Endothelial cell of hepatic sinusoid (primary cell): ENCODE results near the gene SOX9.

Experiments used
- in situ Hi-C: cut with HindIII; loops from 2 replicates; pipeline ENCODE4 v1.10.0; 2017; ENCODE audit warnings: low sequenced_read_pairs

Gene SOX9

DNA sequence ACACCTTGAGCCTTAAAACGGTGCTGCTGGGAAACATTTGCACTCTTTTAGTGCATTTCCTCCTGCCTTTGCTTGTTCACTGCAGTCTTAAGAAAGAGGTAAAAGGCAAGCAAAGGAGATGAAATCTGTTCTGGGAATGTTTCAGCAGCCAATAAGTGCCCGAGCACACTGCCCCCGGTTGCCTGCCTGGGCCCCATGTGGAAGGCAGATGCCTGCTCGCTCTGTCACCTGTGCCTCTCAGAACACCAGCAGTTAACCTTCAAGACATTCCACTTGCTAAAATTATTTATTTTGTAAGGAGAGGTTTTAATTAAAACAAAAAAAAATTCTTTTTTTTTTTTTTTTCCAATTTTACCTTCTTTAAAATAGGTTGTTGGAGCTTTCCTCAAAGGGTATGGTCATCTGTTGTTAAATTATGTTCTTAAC lies 4.4 kb downstream of the SOX9 start:
- in situ Hi-C loops: loop anchor here (25.0 kb wide), 1 partner anchor 412 kb away; no protein-coding TSS in a partner anchor

DNA sequence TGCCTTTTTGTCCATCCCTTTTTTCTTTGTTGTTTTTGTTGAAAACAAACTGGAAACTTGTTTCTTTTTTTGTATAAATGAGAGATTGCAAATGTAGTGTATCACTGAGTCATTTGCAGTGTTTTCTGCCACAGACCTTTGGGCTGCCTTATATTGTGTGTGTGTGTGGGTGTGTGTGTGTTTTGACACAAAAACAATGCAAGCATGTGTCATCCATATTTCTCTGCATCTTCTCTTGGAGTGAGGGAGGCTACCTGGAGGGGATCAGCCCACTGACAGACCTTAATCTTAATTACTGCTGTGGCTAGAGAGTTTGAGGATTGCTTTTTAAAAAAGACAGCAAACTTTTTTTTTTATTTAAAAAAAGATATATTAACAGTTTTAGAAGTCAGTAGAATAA lies 4.9 kb downstream of the SOX9 start:
- in situ Hi-C loops: loop anchor here (25.0 kb wide), 1 partner anchor 412 kb away; no protein-coding TSS in a partner anchor

- in situ Hi-C loops: loop anchor here (25.0 kb wide), 1 partner anchor 410 kb away; no protein-coding TSS in a partner anchor
Observed at GRCh38 chr17:72126575-72127486, 6.0 kb downstream of the SOX9 start.

DNA sequence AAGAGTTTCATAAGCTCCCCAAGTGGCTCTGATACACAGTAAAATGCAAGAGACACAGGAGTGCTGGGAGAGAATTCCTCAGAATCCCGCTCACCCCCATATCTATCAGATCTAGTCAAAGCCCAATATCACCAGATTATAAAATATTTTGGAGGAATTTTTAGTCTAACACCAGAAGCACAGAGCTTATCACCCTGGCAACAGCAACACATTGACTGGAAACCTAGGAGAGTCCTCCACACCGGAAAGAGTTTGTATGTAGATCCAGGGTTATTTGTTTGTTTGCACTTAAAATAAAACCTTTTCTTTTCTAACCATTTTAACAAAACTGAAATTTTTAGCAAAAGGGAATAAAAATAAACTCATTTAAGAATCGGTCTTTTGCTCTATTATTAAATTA lies 7.2 kb downstream of the SOX9 start:
- in situ Hi-C loops: loop anchor here (25.0 kb wide), 1 partner anchor 409 kb away; no protein-coding TSS in a partner anchor

DNA sequence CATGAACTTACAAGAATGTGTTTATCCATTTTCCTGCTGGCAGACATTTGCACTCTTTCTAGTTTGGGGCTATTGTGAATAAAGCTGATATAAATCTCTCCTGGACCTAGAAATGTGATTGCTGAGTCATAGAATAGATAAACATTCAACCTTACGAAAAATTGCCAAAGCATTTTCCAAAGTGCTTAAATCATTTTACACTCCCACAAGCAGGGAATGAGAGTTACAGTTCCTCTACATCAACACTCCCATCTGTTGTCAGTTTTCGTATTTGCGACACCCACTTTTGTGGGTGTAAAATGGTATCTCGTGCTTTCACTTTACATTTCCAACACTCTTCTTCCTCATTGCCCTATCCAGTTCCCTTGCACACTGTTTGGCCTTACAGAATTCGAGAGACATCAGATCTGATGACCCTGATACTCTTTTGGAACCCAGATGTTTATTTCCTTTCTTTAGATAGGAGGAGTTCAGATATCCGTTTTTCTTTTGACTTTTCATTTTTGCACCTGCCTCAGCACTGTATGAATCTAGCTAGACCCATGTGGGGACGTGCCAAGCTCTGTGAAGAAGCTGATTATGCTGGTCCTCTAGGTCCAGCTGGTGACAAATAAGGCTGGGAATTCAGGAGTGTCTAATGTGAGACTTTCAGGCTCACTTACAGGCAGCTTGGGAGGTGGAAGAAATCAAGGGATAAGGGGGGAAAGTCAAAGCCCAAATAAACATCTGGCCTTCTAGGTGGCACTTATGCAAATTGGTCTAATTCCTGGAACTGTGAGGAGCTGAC lies 14.0 kb downstream of the SOX9 start:
- in situ Hi-C loops: loop anchor here (25.0 kb wide), 1 partner anchor 402 kb away; no protein-coding TSS in a partner anchor

- in situ Hi-C loops: loop anchor here (25.0 kb wide), 1 partner anchor 402 kb away; no protein-coding TSS in a partner anchor
Observed at GRCh38 chr17:72135546-72136325, 14.9 kb downstream of the SOX9 start.

DNA sequence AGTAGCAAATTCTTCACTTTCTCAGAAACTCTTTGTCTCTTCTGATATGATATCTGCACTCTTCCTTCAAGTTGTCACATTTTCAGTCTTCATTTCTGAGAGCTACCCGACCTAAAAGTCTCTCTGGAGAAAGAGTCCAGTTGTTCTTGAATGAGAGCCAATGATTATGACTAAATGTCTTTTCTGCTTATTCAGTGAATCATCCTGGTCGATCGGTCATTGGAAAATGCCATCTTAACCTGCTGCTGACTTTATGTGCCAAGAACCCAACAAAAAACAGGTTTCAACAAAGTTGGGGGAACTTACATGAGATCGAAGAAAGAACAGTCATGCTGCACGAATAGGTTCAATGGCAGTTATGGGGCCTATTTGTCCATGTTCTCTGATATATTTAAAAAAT lies 15.9 kb downstream of the SOX9 start:
- in situ Hi-C loops: loop anchor here (25.0 kb wide), 1 partner anchor 401 kb away; no protein-coding TSS in a partner anchor

DNA sequence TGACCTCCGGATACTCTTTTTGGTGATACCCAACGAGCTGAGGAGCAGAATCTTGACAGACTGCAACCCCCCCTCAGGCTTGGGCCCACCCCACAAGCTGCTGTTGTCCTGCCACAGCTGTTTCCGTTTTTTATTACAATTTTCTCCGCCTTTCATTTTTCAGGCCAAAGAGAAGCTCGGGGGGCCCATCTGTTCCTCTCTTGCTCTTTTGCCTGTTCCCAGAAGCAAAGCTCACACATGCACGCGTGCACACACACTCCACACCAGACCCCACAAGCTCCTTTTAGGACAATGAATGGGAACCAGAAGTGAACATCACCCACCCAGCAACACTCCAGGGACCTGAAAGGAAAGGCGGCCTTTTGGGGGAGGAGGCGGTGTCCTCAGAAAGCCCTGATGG lies 16.3 kb downstream of the SOX9 start:
- in situ Hi-C loops: loop anchor here (25.0 kb wide), 1 partner anchor 400 kb away; no protein-coding TSS in a partner anchor

GRCh38 chr17:72139212-72139611 lies 18.4 kb downstream of the SOX9 start:
- in situ Hi-C loops: loop anchor here (25.0 kb wide), 1 partner anchor 398 kb away; no protein-coding TSS in a partner anchor

DNA sequence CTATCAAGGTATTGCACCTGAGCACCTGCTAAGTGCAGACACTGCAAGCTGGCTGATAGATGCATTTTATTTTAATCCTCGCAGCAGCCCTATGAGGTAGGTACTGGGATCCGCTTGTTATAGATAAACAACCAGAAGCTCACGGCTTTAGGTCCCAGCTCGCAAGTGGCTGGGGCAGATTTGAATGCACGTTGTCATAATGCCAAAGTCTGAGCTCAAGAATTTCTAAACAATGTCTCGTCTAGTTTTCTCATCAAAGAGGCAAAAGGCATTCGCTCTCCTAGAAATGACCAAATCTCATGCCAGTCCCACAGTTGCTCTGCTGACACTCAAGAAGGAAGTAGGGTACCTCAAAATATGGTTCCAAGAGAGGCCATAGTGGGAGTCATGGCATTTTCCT lies 20.5 kb downstream of the SOX9 start:
- in situ Hi-C loops: loop anchor here (25.0 kb wide), 1 partner anchor 396 kb away; no protein-coding TSS in a partner anchor

DNA sequence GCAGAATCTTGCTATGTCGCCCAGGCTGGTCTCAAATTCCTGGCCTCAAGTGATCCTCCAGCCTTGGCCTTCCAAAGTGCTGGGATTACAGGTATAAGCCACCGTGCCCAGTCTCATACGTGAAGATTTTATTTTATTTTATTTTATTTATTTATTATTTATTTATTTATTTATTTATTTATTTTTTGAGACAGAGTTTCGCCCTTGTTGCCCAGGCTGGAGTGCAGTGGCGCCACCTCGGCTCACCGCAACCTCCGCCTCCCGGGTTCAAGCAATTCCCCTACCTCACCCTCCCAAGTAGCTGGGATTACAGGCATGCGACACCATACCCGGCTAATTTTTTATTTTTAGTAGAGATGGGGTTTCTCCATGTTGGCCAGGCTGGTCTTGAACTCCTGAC lies 21.3 kb downstream of the SOX9 start:
- in situ Hi-C loops: loop anchor here (25.0 kb wide), 1 partner anchor 395 kb away; no protein-coding TSS in a partner anchor

DNA sequence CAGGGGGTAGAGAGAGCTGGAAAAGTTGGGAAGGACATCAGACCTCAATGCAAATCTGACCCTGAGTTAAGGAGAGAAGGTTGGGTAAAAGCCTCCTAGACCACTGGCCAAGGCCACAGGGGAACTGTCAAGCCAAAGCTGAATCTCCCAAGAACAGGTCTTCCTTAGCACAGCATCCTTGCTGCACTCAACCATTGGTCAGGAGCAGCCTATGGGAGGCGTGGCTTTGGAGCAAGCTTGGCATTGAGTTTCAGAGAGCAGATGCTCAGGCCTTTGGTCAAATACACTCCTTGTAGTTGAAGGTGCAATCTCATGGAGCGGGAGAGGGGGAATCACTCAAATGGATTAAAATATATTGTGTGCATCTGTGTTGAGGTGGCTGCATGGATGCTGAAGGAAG lies 21.8 kb downstream of the SOX9 start:
- in situ Hi-C loops: loop anchor here (25.0 kb wide), 1 partner anchor 395 kb away; no protein-coding TSS in a partner anchor

GRCh38 chr17:72143245-72143644 lies 22.4 kb downstream of the SOX9 start:
- in situ Hi-C loops: loop anchor here (25.0 kb wide), 1 partner anchor 394 kb away; no protein-coding TSS in a partner anchor

GRCh38 chr17:72144101-72144500 lies 23.3 kb downstream of the SOX9 start:
- in situ Hi-C loops: loop anchor here (25.0 kb wide), 1 partner anchor 393 kb away; no protein-coding TSS in a partner anchor

DNA sequence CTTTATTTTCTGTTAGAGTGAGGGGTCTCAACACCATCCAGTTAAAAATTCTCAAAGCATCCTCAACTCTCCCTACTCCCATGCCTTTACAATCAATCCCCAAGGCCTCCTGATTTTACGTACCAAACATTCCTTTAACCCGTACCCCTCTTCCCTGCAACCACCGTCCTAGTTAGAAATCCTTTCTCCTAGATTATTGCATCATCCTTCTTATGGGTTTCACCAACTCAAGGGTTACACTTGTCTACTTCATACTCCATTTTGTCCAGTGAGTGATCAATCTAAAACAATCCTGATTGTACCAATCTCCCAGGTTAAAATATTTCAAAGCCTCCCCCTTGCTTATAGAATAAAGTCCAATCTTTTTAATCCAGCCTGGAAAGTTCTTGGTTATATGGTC lies 24.7 kb downstream of the SOX9 start:
- in situ Hi-C loops: loop anchor here (25.0 kb wide), 1 partner anchor 392 kb away; no protein-coding TSS in a partner anchor

DNA sequence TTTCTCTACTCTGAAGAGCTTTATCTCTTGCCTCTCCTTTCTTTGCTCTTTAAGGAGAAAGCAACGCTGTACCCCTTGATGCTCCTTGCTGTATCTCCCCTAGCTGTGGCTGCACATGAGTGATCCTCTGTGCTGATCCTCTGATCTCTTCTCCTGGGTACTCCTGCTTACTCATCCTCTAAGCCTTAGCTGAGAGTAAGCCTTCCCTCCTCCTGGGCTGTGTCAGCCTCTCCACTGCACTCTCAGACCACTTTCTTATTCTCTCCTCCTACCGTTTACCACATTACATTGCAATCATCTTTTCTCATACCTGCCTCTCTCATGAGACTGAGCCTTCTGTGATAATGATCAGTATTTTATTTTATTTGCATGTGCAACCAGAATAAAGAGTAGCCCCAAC lies 25.1 kb downstream of the SOX9 start:
- in situ Hi-C loops: loop anchor here (25.0 kb wide), 1 partner anchor 391 kb away; no protein-coding TSS in a partner anchor

DNA sequence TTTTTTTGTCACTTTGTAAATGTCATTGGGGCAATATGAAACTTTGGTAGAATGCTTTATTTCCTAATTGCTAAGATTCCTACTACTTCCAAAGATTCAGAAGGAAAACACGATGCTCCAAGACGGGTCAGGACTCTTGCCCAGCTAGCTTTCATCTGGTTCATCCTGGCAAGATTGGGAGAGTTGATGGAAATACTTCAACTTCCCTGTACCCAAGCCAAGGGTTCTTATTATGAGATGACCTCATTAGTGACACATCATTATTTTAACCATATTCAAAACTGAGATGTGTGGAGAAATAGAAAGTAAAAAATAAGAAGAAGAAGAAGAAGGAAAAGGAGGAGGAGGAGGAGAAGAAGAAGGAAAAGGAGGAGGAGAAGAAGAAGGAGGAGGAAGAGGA lies 25.6 kb downstream of the SOX9 start:
- in situ Hi-C loops: loop anchor here (25.0 kb wide), 1 partner anchor 391 kb away; no protein-coding TSS in a partner anchor

- in situ Hi-C loops: no loop called here
Observed at GRCh38 chr17:72150632-72151460, 30.0 kb downstream of the SOX9 start.
